HEK293 (cell line): ENCODE measurements around the gene ZNF354C.

Experiments used
- CTCF ChIA-PET: fragments of 350-600 bp; formaldehyde crosslinking; extraction: SDS; loops from one replicate; lab custom pipeline; 2021; ENCODE audit warnings: antibody characterized with exemption; lab: Yijun Ruan, JAX
- POLR2A ChIA-PET: fragments of 300-600 bp; formaldehyde crosslinking; extraction: SDS; loops from one replicate; lab custom pipeline; 2020; ENCODE audit warnings: antibody characterized with exemption, inconsistent platforms; lab: Yijun Ruan, JAX
- H3K27ac ChIP-seq: fragments of 200-500 bp; sonication (Bioruptor generic); 2 replicates; pipeline ENCODE4 v1.5.1; 2014; ENCODE audit warnings: low read depth, low read length, control low read depth, inconsistent platforms; ENCODE audit errors: extremely low read depth
- H3K36me3 ChIP-seq, 2 experiments: fragments of 200-500 bp in 1 of 2; sonication (Bioruptor generic) in 1 of 2; 1 replicate in 1 of 2; 2 replicates in 1 of 2; pipeline ENCODE4 v1.5.1; 2014 to 2017; ENCODE audit warnings: inconsistent platforms in 2 of 2, low read length in 2 of 2; ENCODE audit not compliant: control insufficient read depth in 2 of 2, insufficient read depth in 1 of 2
- H3K4me1 ChIP-seq: fragments of 200-500 bp; sonication (Bioruptor generic); 2 replicates; pipeline ENCODE4 v1.5.1; 2014; ENCODE audit warnings: mild to moderate bottlenecking, low read length, inconsistent platforms; ENCODE audit not compliant: control insufficient read depth, insufficient read depth
- H3K4me3 ChIP-seq: 2 replicates; pipeline ENCODE4 v1.5.1; 2011; ENCODE audit warnings: low read depth, mild to moderate bottlenecking, control low read depth, low read length, moderate library complexity
- H3K9me3 ChIP-seq: fragments of 200-500 bp; sonication (Bioruptor generic); 2 replicates; pipeline ENCODE4 v1.5.1; 2014; ENCODE audit warnings: low read depth, low read length, inconsistent platforms; ENCODE audit not compliant: control insufficient read depth, insufficient read depth
- GLI2 ChIP-seq: fragments of 450-650 bp; formaldehyde crosslinking; IDR thresholded peaks from 2 replicates; pipeline ENCODE4; 2017; ENCODE audit warnings: missing biosample characterization, missing genetic modification characterization, low read depth, borderline replicate concordance
- PRDM1 ChIP-seq: fragments of 450-650 bp; formaldehyde crosslinking; IDR thresholded peaks from 2 replicates; pipeline ENCODE4; 2016; ENCODE audit warnings: missing biosample characterization, missing genetic modification characterization
- SP3 ChIP-seq: fragments of 450-650 bp; formaldehyde crosslinking; IDR thresholded peaks from 2 replicates; pipeline ENCODE4 v1.5.1; 2016; ENCODE audit warnings: missing biosample characterization, missing genetic modification characterization
- ZBTB11 ChIP-seq: fragments of 450-650 bp; formaldehyde crosslinking; conservative IDR thresholded peaks from 2 replicates; pipeline ENCODE4 v1.5.1; 2016; ENCODE audit warnings: low read depth, missing biosample characterization, missing genetic modification characterization
- ZBTB17 ChIP-seq: fragments of 450-650 bp; formaldehyde crosslinking; IDR thresholded peaks from 2 replicates; pipeline ENCODE4 v1.5.1; 2016; ENCODE audit warnings: missing biosample characterization, missing genetic modification characterization
- ZBTB21 ChIP-seq: fragments of 450-650 bp; formaldehyde crosslinking; IDR thresholded peaks from 2 replicates; pipeline ENCODE4 v1.5.1; 2017; ENCODE audit warnings: missing biosample characterization, missing genetic modification characterization
- ZBTB26 ChIP-seq: fragments of 450-650 bp; formaldehyde crosslinking; optimal IDR thresholded peaks from 2 replicates; pipeline ENCODE3; 2016; ENCODE audit warnings: missing biosample characterization, mild to moderate bottlenecking, missing genetic modification characterization
- ZEB2 ChIP-seq: fragments of 450-650 bp; formaldehyde crosslinking; IDR thresholded peaks from 2 replicates; pipeline ENCODE4 v1.5.1; 2016; ENCODE audit warnings: missing biosample characterization, missing genetic modification characterization
- ZNF146 ChIP-seq: fragments of 450-650 bp; formaldehyde crosslinking; IDR thresholded peaks from 2 replicates; pipeline ENCODE4 v1.5.1; 2016; ENCODE audit warnings: missing biosample characterization, missing genetic modification characterization
- ZNF280D ChIP-seq: fragments of 450-650 bp; formaldehyde crosslinking; IDR thresholded peaks from 2 replicates; pipeline ENCODE4 v1.5.1; 2016; ENCODE audit warnings: missing biosample characterization, missing genetic modification characterization
- ZNF292 ChIP-seq: fragments of 450-650 bp; formaldehyde crosslinking; IDR thresholded peaks from 2 replicates; pipeline ENCODE4 v1.5.1; 2016; ENCODE audit warnings: low read depth, missing biosample characterization, missing genetic modification characterization, borderline replicate concordance
- ZNF416 ChIP-seq: fragments of 450-650 bp; formaldehyde crosslinking; IDR thresholded peaks from 2 replicates; pipeline ENCODE4 v1.5.1; 2016; ENCODE audit warnings: missing biosample characterization, missing genetic modification characterization
- ZNF707 ChIP-seq: fragments of 450-650 bp; formaldehyde crosslinking; IDR thresholded peaks from 2 replicates; pipeline ENCODE4 v1.5.1; 2016; ENCODE audit warnings: missing biosample characterization, missing genetic modification characterization
- ZNF830 ChIP-seq: fragments of 450-650 bp; IDR thresholded peaks from 2 replicates; pipeline ENCODE4 v1.5.0; 2018; ENCODE audit warnings: missing biosample characterization, missing genetic modification characterization, low read depth, mild to moderate bottlenecking, moderate library complexity
- ZNF843 ChIP-seq: fragments of 450-650 bp; formaldehyde crosslinking; IDR thresholded peaks from 2 replicates; pipeline ENCODE4 v1.5.1; 2016; ENCODE audit warnings: missing biosample characterization, missing genetic modification characterization
- ZSCAN30 ChIP-seq: fragments of 450-650 bp; IDR thresholded peaks from 2 replicates; pipeline ENCODE4 v1.5.1; 2018; ENCODE audit warnings: missing biosample characterization, mild to moderate bottlenecking, missing genetic modification characterization, moderate library complexity
- TF ChIP-seq, protein P1 (sequence below): fragments of 450-650 bp; formaldehyde crosslinking; IDR thresholded peaks from 2 replicates; pipeline ENCODE4 v1.5.1; 2016; ENCODE audit warnings: missing biosample characterization, missing genetic modification characterization
- TF ChIP-seq, protein P2 (sequence below): fragments of 450-650 bp; formaldehyde crosslinking; conservative IDR thresholded peaks from 2 replicates; pipeline ENCODE4 v1.5.1; 2016; ENCODE audit warnings: low read depth, missing biosample characterization, missing genetic modification characterization

ZNF354C gene

GRCh38 chr5:179060116-179061008 is at the start of gene ZNF354C:
ZNF354C (plus strand) TSS chr5:179060373; CDS start chr5:179062069, 1,696 bp downstream.
- CTCF ChIA-PET, result interaction anchor here (0.6 to 0.7 kb wide), 3 partner anchors 107 to 329 kb away, joined by 3 to 4 read pairs (median 3); partner anchors contain the start of gene ZFP2
- POLR2A ChIA-PET, result interaction anchor here (0.6 to 1.5 kb wide), 9 partner anchors 11 to 827 kb away, joined by 3 to 7 read pairs (median 3); partner anchors contain the start of genes RUFY1, ZNF354A, ZNF354B and ZNF879
- peaks cover 3% of the 10 kb centered on the region; the same call in 1 of the 2 replicates for H3K4me1 ChIP-seq
- no peaks in the 10 kb centered on the region; a peak in 1 of 3 replicates for H3K36me3 ChIP-seq
- peak within 1 kb of the TSS; percentile 57 for H3K4me3 ChIP-seq
- peak within 1 kb of the TSS; percentile 49; the same call in 1 of the 2 replicates for H3K27ac ChIP-seq
- H3K9me3 ChIP-seq, result peaks cover 4% of the 10 kb centered on the region
- TF ChIP-seq ZBTB21 (tag by site-specific recombination) (0 out of 2 replicates have a peak, but pooled peaks have one; percentile 37), ZEB2 (tag by site-specific recombination) (no peak), SP3 (tag by site-specific recombination) (0 out of 2 replicates have a peak, but pooled peaks have one; percentile 57), ZNF843 (tag by site-specific recombination) (no peak), ZNF707 (tag by site-specific recombination) (no peak), ZNF416 (tag by site-specific recombination) (no peak), ZNF146 (tag by site-specific recombination) (no peak), ZNF280D (tag by site-specific recombination) (no peak), ZNF292 (tag by site-specific recombination) (no peak), ZBTB11 (tag by site-specific recombination) (peak; percentile 29; the same call in 1 of the 2 replicates), ZNF830 (no peak), PRDM1 (no peak), GLI2 (tag by site-specific recombination) (no peak), ZBTB17 (tag by site-specific recombination) (peak; percentile 51; the same call in 1 of the 2 replicates), ZBTB26 (tag by site-specific recombination) (peak; percentile 77), ZSCAN30 (no peak)
- TF ChIP-seq, protein P1, sequence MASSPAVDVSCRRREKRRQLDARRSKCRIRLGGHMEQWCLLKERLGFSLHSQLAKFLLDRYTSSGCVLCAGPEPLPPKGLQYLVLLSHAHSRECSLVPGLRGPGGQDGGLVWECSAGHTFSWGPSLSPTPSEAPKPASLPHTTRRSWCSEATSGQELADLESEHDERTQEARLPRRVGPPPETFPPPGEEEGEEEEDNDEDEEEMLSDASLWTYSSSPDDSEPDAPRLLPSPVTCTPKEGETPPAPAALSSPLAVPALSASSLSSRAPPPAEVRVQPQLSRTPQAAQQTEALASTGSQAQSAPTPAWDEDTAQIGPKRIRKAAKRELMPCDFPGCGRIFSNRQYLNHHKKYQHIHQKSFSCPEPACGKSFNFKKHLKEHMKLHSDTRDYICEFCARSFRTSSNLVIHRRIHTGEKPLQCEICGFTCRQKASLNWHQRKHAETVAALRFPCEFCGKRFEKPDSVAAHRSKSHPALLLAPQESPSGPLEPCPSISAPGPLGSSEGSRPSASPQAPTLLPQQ (tag by site-specific recombination), result 0 out of 2 replicates have a peak, but pooled peaks have one; percentile 54
- TF ChIP-seq, protein P2, sequence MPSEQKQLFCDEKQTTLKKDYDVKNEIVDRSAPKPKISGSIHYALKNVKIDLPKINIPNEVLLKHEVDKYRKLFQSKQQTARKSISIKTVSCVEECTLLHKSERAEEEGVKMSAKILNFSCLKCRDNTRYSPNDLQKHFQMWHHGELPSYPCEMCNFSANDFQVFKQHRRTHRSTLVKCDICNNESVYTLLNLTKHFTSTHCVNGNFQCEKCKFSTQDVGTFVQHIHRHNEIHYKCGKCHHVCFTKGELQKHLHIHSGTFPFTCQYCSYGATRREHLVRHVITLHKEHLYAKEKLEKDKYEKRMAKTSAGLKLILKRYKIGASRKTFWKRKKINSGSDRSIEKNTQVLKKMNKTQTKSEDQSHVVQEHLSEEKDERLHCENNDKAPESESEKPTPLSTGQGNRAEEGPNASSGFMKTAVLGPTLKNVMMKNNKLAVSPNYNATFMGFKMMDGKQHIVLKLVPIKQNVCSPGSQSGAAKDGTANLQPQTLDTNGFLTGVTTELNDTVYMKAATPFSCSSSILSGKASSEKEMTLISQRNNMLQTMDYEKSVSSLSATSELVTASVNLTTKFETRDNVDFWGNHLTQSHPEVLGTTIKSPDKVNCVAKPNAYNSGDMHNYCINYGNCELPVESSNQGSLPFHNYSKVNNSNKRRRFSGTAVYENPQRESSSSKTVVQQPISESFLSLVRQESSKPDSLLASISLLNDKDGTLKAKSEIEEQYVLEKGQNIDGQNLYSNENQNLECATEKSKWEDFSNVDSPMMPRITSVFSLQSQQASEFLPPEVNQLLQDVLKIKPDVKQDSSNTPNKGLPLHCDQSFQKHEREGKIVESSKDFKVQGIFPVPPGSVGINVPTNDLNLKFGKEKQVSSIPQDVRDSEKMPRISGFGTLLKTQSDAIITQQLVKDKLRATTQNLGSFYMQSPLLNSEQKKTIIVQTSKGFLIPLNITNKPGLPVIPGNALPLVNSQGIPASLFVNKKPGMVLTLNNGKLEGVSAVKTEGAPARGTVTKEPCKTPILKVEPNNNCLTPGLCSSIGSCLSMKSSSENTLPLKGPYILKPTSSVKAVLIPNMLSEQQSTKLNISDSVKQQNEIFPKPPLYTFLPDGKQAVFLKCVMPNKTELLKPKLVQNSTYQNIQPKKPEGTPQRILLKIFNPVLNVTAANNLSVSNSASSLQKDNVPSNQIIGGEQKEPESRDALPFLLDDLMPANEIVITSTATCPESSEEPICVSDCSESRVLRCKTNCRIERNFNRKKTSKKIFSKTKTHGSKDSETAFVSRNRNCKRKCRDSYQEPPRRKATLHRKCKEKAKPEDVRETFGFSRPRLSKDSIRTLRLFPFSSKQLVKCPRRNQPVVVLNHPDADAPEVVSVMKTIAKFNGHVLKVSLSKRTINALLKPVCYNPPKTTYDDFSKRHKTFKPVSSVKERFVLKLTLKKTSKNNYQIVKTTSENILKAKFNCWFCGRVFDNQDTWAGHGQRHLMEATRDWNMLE (tag by site-specific recombination), result peak; percentile 65
